ENCODE measurements around the gene TMEM131L.

TMEM131L gene

DNA sequence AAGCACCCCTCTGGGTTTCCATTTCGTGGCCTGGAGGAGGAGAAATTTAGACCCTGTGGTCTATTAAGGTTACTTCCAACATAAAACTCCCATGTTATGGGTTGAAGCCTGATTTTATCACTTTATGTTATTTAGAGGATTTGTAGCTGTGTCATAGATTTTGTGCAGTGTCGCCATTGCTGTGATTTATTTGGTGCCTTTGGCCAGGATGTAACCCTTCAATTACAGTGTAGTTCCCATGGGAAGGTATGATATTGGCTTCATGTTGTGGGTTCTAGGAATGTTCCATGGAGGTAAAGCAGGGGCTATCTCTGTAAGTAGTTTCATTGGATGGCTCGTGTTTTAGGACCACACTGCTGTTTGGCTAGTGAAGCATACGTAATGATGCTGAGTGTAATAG is 58.5 kb downstream of the TMEM131L start:
- Histone ChIP-seq H3K9me3 (ENCODE audit: control insufficient read depth, insufficient read depth, low read length) (no peaks in the 10 kb centered on the region), H3K4me1 (ENCODE audit: insufficient read depth, low read length) (peaks cover 26% of the 10 kb centered on the region), H3K9ac (ENCODE audit: low read depth, low read length) (no peak overlapping the region), H3K36me3 (ENCODE audit: insufficient read depth, low read length) (no peaks in the 10 kb centered on the region; the same call in 1 of the 2 replicates)

DNA sequence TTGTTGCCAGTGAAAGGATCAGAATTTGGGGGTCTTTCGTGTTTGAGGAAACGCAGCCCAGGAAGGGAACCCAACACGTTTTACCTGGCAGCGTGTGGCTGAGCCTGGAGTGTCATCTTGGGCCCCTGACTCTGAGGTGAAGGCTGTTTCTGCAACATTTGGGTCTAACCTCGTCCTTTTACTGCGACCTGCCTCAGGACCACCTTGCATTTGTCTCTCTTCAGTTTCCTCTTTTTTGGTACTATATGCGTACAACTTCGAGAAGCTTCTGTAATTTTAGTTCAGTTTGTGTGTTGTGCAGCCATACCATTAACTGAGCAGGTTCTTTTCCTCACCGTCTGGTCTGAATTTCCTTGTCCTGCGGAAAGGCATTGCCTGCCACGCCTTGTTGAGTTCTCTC is 61.5 kb downstream of the TMEM131L start:
- peaks cover 24% of the 10 kb centered on the region for H3K4me1 ChIP-seq (ENCODE audit: insufficient read depth, low read length)
- no peaks in the 10 kb centered on the region; the same call in 1 of the 2 replicates for H3K36me3 ChIP-seq (ENCODE audit: insufficient read depth, low read length)
- H3K9ac ChIP-seq (ENCODE audit: low read depth, low read length) = no peak overlapping the region
- H3K9me3 ChIP-seq (ENCODE audit: control insufficient read depth, insufficient read depth, low read length) = no peaks in the 10 kb centered on the region

DNA sequence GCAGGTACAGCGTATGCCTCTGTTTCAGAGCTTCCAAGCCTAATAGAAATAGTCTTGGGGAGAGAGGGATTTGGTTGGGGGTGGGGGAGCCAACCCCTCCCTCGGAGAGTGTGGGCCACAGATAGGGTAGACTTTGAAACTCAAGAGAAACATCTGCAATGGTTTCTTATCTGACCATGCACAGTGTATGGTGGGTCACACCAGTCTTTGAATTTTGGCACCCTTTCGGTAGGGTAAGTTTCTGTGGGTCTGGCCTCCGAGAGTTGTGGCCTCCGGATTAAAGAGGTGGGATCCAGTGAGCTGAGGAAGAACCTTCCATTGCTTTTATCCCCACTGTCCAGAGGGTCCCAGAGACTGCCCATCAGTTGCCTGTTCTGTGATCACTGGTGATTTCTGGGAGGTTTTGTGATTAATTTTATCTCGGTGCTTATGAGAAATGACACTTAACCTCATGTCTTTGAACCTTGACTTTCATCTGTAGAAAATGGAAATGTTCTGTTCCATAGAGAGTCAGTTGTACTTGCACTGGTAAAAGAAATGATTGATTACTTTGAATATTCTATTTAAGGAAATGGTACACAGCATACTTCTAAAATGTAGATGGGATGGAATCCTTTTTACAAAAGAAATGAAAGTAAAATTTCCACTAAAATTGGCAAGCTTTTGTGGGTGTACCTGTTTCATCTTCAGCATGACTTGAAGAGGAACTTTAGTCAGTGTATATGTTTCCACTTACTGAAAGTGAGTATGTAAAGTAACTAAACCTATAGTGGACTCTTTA is 62.7 kb downstream of the TMEM131L start:
- Histone ChIP-seq H3K9ac (ENCODE audit: low read depth, low read length) (no peak overlapping the region), H3K36me3 (ENCODE audit: insufficient read depth, low read length) (no peaks in the 10 kb centered on the region; the same call in 1 of the 2 replicates), H3K9me3 (ENCODE audit: control insufficient read depth, insufficient read depth, low read length) (no peaks in the 10 kb centered on the region), H3K4me1 (ENCODE audit: insufficient read depth, low read length) (peaks cover 12% of the 10 kb centered on the region)

DNA sequence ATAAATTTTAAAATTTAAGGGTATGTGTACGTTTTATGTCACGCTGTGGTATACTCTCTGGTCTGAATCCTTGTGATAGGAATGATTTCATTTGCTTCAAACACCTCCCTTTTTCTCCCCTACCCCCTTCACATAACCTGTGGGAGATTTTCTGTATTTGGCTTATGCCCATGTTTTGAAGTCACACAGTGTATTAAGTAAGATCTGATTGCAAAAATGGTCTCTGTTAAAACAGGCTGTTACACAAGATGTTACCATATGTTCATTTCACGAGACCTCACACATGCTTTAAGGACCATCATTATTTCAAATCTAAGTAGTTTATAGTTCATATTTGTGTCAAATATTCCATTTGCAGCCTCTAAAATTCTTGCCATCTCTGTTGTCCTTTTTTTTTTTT is 63.5 kb downstream of the TMEM131L start:
- H3K9ac ChIP-seq (ENCODE audit: low read depth, low read length) = no peak overlapping the region
- no peaks in the 10 kb centered on the region; the same call in 1 of the 2 replicates for H3K36me3 ChIP-seq (ENCODE audit: insufficient read depth, low read length)
- peaks cover 5% of the 10 kb centered on the region; the same call in 1 of the 2 replicates for H3K4me1 ChIP-seq (ENCODE audit: insufficient read depth, low read length)
- no peaks in the 10 kb centered on the region for H3K9me3 ChIP-seq (ENCODE audit: control insufficient read depth, insufficient read depth, low read length)

DNA sequence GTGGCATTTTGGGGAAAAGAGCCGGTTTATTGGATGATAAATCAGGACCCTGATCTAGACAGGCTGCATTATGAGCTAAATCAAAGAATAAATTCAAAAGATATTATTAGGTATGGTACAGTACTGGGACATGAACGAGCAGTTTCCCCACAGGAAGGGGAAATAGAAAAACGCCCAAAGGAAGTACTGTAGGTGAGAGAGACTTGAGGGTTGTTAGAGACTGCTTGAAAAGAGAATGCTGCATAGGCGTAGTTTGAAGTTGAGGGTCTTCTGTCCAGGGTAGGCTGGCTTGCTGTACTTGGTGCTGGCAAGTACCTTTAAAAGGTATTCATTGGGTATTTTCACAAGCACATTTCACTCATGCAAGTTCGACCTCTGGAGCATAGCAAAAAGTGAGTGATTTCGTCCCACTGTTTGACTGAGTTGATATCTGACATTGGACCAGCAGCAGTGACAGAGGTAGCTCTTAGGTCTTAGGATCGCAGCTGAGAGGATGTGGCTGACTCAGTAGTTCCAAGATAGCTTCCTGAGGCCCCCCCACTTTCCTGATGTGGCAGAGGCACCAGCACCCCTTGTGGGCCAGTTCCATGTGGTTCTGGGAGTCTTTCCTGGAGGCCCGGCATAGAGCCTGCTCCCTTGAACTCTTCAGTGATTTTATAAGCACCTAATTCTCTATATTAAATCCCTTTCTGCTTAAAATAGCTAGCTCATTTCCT is 64.3 kb downstream of the TMEM131L start:
- H3K36me3 ChIP-seq (ENCODE audit: insufficient read depth, low read length) = no peaks in the 10 kb centered on the region; the same call in 1 of the 2 replicates

DNA sequence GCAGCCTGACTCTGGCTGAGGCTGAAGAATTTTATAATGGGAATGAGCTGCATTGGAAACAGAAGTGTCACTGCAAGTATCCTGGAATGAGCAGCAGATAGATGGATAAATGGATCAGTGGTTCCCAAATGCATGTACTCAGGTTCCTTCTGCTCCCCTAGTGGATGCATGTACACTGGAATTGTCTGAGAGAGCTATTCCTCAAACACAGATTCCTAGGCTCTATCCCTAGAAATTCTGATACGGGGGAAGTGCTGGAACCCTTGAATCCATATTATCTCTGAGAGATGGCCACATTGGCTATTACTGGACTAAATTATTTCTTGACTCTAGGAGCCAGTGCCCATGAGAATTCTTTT is 64.8 kb downstream of the TMEM131L start:
- no peaks in the 10 kb centered on the region; the same call in 1 of the 2 replicates for H3K36me3 ChIP-seq (ENCODE audit: insufficient read depth, low read length)
- peaks cover 16% of the 10 kb centered on the region for H3K4me1 ChIP-seq (ENCODE audit: insufficient read depth, low read length)
- no peak overlapping the region for H3K9ac ChIP-seq (ENCODE audit: low read depth, low read length)
- H3K9me3 ChIP-seq (ENCODE audit: control insufficient read depth, insufficient read depth, low read length) = no peaks in the 10 kb centered on the region

More for the DNA sequence above, 64.3 kb downstream of the TMEM131L start:
- Histone ChIP-seq H3K9ac (ENCODE audit: low read depth, low read length) (no peak overlapping the region), H3K4me1 (ENCODE audit: insufficient read depth, low read length) (peaks cover 10% of the 10 kb centered on the region), H3K9me3 (ENCODE audit: control insufficient read depth, insufficient read depth, low read length) (no peaks in the 10 kb centered on the region)

DNA sequence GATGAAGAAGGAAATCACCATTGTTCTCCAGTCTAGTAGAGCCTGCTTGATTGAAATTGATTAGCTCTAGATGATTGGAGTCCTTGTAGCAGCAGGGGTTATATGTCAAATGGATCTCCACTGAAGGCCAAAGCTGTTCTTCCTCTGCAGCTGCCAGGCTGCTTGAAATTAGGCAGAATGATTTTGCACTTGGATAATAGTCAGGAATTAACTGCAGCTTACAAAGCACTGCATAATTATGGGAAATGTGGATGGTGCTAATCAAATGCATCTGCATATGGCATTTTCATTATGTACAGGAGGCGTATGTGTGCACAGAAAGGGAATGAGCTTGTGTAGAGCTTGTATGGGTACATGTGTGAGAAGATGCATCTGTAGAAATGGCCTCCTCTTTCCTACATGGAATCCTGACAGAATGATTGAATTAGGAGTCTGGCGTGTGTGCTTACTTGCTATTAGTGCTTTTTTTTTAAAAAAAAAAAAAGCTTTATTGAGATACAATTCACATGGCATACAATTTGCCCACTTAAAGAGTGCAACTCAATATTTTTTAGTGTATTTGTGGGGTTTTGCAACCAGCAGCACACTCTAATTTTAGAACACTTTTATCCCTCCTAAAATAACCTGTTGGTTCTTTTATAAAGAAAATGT is 65.9 kb downstream of the TMEM131L start:
- H3K4me1 ChIP-seq (ENCODE audit: insufficient read depth, low read length) = peaks cover 23% of the 10 kb centered on the region

DNA sequence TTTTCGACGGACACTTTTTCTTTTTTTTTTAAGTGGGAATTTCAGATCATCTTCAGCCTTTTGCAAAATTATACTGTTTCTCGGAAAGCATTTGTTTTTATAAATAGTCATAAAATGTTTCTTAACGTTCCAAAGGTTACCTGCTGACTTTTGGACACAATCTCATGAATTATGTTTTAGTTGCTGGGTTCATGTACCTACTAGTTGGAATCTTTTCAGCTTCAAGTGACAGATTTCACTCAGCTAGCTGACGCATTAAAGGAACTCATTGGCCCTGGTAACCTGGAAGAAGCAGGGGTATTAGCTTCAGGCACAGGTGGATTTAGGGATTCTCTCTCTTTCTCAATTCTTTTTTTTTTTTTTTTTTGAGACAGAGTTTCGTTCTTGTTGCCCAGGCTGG is 66.5 kb downstream of the TMEM131L start:
- no peaks in the 10 kb centered on the region for H3K36me3 ChIP-seq (ENCODE audit: insufficient read depth, low read length)

More for the DNA sequence above, 65.9 kb downstream of the TMEM131L start:
- H3K9ac ChIP-seq (ENCODE audit: low read depth, low read length) = no peak overlapping the region
- H3K36me3 ChIP-seq (ENCODE audit: insufficient read depth, low read length) = no peaks in the 10 kb centered on the region; the same call in 1 of the 2 replicates
- no peaks in the 10 kb centered on the region for H3K9me3 ChIP-seq (ENCODE audit: control insufficient read depth, insufficient read depth, low read length)

DNA sequence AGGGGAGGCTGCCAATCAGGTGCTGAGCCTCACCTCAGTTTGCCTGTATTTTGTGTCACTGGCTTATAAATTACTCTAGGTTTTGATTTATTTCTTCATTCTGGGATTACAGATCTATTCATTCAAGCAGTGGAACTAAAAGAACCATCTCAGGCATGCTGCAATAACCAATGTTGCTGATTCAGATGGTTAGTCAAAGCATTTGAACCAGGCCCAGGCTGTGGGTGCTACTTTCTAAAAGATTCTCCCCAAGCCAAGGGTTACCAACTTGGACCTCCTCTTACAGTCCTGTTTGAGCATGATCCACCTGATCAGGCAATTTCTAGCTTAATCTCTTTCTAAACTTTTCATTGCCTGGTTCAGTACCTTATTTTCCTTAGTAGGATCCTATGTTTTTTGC is 67.2 kb downstream of the TMEM131L start:
- peaks cover 35% of the 10 kb centered on the region for H3K4me1 ChIP-seq (ENCODE audit: insufficient read depth, low read length)

More for the DNA sequence above, 66.5 kb downstream of the TMEM131L start:
- Histone ChIP-seq H3K9ac (ENCODE audit: low read depth, low read length) (no peak overlapping the region), H3K9me3 (ENCODE audit: control insufficient read depth, insufficient read depth, low read length) (no peaks in the 10 kb centered on the region), H3K4me1 (ENCODE audit: insufficient read depth, low read length) (peaks cover 28% of the 10 kb centered on the region)

DNA sequence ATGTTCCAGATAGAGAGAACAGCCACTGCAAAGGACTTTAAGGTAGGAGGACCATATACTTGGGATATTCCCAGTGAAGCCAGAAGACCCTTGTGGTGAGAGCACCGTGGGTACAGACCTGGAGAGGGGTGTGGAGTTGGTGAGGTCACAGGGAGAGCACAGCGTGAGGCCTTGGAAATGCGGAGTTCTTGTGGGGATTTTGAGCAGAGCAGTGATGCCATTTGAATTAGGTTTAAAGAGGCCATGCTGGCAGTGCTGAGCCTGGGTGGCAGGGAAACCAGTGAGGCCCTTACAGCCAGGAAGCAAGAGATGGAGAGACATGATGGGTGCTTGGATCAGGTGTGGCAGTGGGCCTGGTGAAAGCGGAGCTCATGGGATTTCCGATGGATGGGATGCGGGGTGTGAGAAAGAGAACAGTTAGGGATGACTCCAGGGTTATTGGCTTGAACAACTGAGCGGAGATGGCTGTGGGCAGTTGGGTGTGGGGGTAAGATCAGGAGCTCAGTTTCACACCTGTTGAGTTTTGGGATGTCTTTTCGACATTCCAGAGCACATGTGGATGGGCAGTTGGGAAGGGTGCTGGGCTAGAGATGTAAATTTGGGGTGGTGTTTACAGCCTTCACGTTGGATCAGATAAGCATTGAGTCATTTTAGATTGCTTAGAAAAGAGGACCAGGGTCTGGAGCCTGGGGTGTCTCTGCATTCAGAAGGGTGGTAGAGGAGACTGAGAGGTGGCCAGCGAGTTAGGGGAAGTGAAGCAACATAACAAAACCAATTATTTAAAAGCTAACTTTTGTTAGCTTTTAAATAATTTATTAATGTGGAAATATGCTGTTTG is 68.9 kb downstream of the TMEM131L start:
- Histone ChIP-seq H3K4me1 (ENCODE audit: insufficient read depth, low read length) (peaks cover 35% of the 10 kb centered on the region), H3K9ac (ENCODE audit: low read depth, low read length) (no peak overlapping the region), H3K36me3 (ENCODE audit: insufficient read depth, low read length) (no peaks in the 10 kb centered on the region), H3K9me3 (ENCODE audit: control insufficient read depth, insufficient read depth, low read length) (no peaks in the 10 kb centered on the region)

More for the DNA sequence above, 67.2 kb downstream of the TMEM131L start:
- no peaks in the 10 kb centered on the region for H3K36me3 ChIP-seq (ENCODE audit: insufficient read depth, low read length)
- H3K9me3 ChIP-seq (ENCODE audit: control insufficient read depth, insufficient read depth, low read length) = no peaks in the 10 kb centered on the region
- H3K9ac ChIP-seq (ENCODE audit: low read depth, low read length) = no peak overlapping the region

DNA sequence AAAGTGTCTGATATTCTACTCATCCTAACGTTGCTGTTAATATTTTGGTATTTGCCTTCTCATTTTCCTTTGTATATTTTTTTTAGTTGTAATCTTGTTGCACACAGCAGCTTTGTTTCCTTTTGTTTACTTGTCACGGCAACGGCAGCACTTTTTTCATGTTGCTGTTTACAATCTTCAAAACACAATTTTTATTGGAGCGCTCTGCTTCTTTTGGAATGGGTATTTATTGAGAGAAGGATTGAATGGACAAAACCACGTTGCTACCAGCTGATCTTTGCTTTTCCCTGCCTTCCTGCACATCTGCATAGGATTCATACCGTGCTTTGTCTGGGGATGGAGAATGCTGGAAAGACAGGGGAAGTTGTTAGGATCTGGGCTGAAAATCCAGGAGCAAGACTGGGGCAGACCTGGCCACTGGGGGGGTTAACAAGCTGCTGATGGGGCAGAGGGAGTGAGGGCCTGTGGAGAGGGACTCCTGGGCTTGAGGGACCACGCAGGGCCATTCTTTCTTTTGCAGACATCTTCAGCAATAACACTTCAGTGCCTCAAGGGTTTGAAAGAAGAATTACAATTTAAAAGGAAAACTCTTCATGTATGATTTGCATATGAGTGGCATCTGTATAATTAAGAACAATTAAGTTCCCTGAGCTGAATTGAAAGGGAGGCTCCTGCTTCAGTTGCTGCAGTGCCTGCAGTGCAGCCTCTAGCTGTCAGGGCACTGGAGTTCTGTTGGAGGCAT is 69.8 kb downstream of the TMEM131L start:
- Histone ChIP-seq H3K36me3 (ENCODE audit: insufficient read depth, low read length) (no peaks in the 10 kb centered on the region), H3K4me1 (ENCODE audit: insufficient read depth, low read length) (peaks cover 30% of the 10 kb centered on the region), H3K9me3 (ENCODE audit: control insufficient read depth, insufficient read depth, low read length) (no peaks in the 10 kb centered on the region), H3K9ac (ENCODE audit: low read depth, low read length) (no peak overlapping the region)

DNA sequence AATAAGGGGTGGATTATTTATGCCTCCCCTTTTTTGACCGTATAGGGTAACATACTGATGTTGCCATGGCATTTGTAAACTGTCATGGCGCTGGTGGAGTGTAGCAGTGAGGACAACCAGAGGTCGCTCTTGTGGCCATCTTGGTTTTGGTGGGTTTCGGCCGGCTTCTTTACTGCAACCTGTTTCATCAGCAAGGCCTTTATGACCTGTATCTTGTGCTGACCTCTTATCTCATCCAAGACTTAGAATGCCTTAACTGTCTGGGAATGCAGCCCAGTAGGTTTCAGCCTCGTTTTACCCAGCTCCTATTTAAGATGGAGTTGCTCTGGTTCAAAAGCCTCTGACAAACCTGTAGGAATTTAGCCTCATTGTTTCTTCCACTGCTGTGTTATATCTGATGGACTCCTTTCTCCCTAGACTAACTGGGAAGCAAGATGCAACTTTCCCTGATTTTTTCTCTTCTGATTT is 71.4 kb downstream of the TMEM131L start:
- H3K9ac ChIP-seq (ENCODE audit: low read depth, low read length) = no peak overlapping the region
- H3K4me1 ChIP-seq (ENCODE audit: insufficient read depth, low read length) = peaks cover 30% of the 10 kb centered on the region
- no peaks in the 10 kb centered on the region for H3K36me3 ChIP-seq (ENCODE audit: insufficient read depth, low read length)
- H3K9me3 ChIP-seq (ENCODE audit: control insufficient read depth, insufficient read depth, low read length) = no peaks in the 10 kb centered on the region

All from ES-I3 (cell line).